ENCODE results near the gene COL6A3. TPM values are rescaled to one million over a fixed set of nuclear protein-coding genes. Genes with fewer than 3 reads are reported as not detected.

Gene COL6A3
- polyA plus RNA-seq, 1 donor (not counting 4 experiments of a cell fraction or from before 2014, with no cell fraction given) = not detected

GRCh38 chr2:237379636-237380035, 34.3 kb downstream of the COL6A3 start:
- DNase-seq (ENCODE audit: low read depth, low spot score) (no peak), FAIRE-seq (no peak)
- Histone ChIP-seq H3K9me3 (ENCODE audit: control insufficient read depth, low read depth, low read length) (no peaks in the 10 kb centered on the region), H3K9ac (ENCODE audit: control insufficient read depth, extremely low read depth, insufficient read depth, low read length) (no peak overlapping the region), H3K27ac (ENCODE audit: control insufficient read depth, insufficient read depth, low read length) (no peak overlapping the region), H3K4me3 (ENCODE audit: control insufficient read depth in 2 of 3, extremely low read depth in 1 of 3, insufficient read depth in 2 of 3, low read depth in 1 of 3, low read length in 3 of 3) (no peak overlapping the region), H3K4me2 (ENCODE audit: control insufficient read depth, extremely low read depth, insufficient read depth, low read depth, low read length) (no peak overlapping the region), H4K20me1 (ENCODE audit: control insufficient read depth, extremely low read depth, insufficient read depth, low read length) (no peaks in the 10 kb centered on the region), H3K9me1 (ENCODE audit: control insufficient read depth, extremely low read depth, insufficient read depth, low read length) (no peaks in the 10 kb centered on the region), H3K4me1 (ENCODE audit: control insufficient read depth, extremely low read depth, insufficient read depth, low read length) (no peaks in the 10 kb centered on the region), H3K79me2 (ENCODE audit: control insufficient read depth, insufficient read depth, low read length) (no peaks in the 10 kb centered on the region), H3K36me3 (ENCODE audit: control insufficient read depth in 2 of 2, extremely low read depth in 1 of 2, insufficient read depth in 2 of 2, low read length in 2 of 2) (no peaks in the 10 kb centered on the region), H3K27me3 (ENCODE audit: control insufficient read depth, extremely low read depth, insufficient read depth, low read length) (peaks cover 10% of the 10 kb centered on the region), H2AFZ (ENCODE audit: control insufficient read depth, low read length) (no peak overlapping the region)
- dilution Hi-C loops (cut with MboI; ENCODE audit: extremely low pct_ligation_motif_present, low sequenced_read_pairs) = no loop called here
- TF ChIP-seq CTCF (optimal IDR thresholded peaks at IDR 0.05 in 1 of 3, IDR thresholded peaks at IDR 0.05 in 1 of 3, conservative IDR thresholded peaks at IDR 0.05 in 1 of 3; ENCODE audit: extremely low read depth in 1 of 3, insufficient read depth in 2 of 3, low read length in 3 of 3) (no peak), EZH2 (IDR thresholded peaks at IDR 0.05; ENCODE audit: low read length) (no peak)

- H3K36me3 ChIP-seq (ENCODE audit: control insufficient read depth in 2 of 2, extremely low read depth in 1 of 2, insufficient read depth in 2 of 2, low read length in 2 of 2) = no peaks in the 10 kb centered on the region
- H3K79me2 ChIP-seq (ENCODE audit: control insufficient read depth, insufficient read depth, low read length) = no peaks in the 10 kb centered on the region
- FAIRE-seq (no peak), DNase-seq (ENCODE audit: low read depth, low spot score) (no peak)
- H3K9me3 ChIP-seq (ENCODE audit: control insufficient read depth, low read depth, low read length) = no peaks in the 10 kb centered on the region
- H3K4me3 ChIP-seq (ENCODE audit: control insufficient read depth in 2 of 3, extremely low read depth in 1 of 3, insufficient read depth in 2 of 3, low read depth in 1 of 3, low read length in 3 of 3) = no peak overlapping the region
- no peaks in the 10 kb centered on the region for H3K9me1 ChIP-seq (ENCODE audit: control insufficient read depth, extremely low read depth, insufficient read depth, low read length)
- peaks cover 10% of the 10 kb centered on the region for H3K27me3 ChIP-seq (ENCODE audit: control insufficient read depth, extremely low read depth, insufficient read depth, low read length)
- no peak overlapping the region for H2AFZ ChIP-seq (ENCODE audit: control insufficient read depth, low read length)
- H3K27ac ChIP-seq (ENCODE audit: control insufficient read depth, insufficient read depth, low read length) = no peak overlapping the region
- H3K9ac ChIP-seq (ENCODE audit: control insufficient read depth, extremely low read depth, insufficient read depth, low read length) = no peak overlapping the region
- TF ChIP-seq CTCF (optimal IDR thresholded peaks at IDR 0.05 in 1 of 3, IDR thresholded peaks at IDR 0.05 in 1 of 3, conservative IDR thresholded peaks at IDR 0.05 in 1 of 3; ENCODE audit: extremely low read depth in 1 of 3, insufficient read depth in 2 of 3, low read length in 3 of 3) (no peak), EZH2 (IDR thresholded peaks at IDR 0.05; ENCODE audit: low read length) (no peak)
- no peaks in the 10 kb centered on the region for H4K20me1 ChIP-seq (ENCODE audit: control insufficient read depth, extremely low read depth, insufficient read depth, low read length)
- dilution Hi-C loops (cut with MboI; ENCODE audit: extremely low pct_ligation_motif_present, low sequenced_read_pairs) = no loop called here
- no peak overlapping the region for H3K4me2 ChIP-seq (ENCODE audit: control insufficient read depth, extremely low read depth, insufficient read depth, low read depth, low read length)
- no peaks in the 10 kb centered on the region for H3K4me1 ChIP-seq (ENCODE audit: control insufficient read depth, extremely low read depth, insufficient read depth, low read length)
These were observed 35.3 kb downstream of the COL6A3 start for GRCh38 chr2:237378650-237379049.
